ENCODE measurements around the gene TMEM203.
A peak's percentile ranks its signal among the peaks of the same experiment; 100 is the strongest.
"Not testable (repeated sequence)": the region's sequence is repeated elsewhere in the genome, so short reads cannot be mapped to it uniquely, and the experiment has no call there.

TMEM203 gene

DNA sequence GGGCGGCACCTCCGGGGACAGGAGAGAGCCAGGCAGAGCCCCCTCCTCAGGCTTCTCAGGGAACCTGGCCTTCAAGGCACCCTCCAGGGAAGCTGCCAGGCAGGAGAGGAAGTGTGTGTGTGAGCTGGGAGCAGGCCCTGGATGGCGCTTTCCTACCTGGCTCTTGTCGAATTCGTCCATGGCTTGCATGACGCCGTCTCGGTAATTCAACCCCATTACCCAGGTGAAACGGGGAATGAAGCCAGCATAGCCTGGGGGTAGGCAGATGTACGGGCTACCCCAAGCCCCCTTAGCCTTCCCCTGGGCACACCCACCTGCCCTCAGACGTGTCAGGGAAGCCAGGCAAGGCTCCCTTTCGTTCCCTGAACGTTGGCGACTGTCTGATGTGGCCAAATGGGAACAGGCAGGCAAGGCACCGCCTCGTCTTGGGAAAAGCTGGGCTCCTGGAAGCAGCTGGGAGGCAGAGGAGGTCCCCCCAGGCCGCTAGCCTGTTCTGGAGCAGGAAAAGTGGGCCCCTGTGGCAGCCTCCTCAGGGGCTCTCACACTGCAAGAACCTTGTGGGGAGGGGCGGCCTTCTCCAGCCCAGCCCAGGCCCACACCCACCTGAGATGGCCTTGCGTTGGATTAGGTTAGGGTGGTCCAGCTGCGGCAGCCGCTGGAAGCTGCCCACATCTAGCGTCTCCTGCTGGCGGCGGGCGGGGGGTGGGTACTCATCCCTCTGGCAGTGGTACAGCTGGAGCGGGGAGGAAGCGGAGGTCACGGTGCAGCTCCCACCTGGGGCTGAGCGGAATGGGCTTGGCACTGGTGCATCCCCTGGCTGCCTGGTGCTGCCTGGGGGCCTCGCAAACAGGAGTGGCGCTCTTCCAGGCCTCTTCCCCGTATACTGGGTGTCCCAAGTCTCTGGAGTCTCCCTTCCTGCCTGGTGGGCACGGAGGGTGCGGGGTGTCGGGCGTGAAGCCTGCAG is 39.3 kb upstream of the TMEM203 start:
- peak in 1 of 2 donors; percentile 1 for DNase-seq (ENCODE audit: low spot score in 2 of 2)
- ATAC-seq: no peak
- Mint-ChIP-seq H3K36me3 (peaks cover 42% of the 10 kb centered on the region), H3K9me3 (no peaks in the 10 kb centered on the region), H3K4me1 (peaks cover 33% of the 10 kb centered on the region), H3K4me3 (no peak overlapping the region), H3K27ac (peak overlapping the region; percentile 98)

DNA sequence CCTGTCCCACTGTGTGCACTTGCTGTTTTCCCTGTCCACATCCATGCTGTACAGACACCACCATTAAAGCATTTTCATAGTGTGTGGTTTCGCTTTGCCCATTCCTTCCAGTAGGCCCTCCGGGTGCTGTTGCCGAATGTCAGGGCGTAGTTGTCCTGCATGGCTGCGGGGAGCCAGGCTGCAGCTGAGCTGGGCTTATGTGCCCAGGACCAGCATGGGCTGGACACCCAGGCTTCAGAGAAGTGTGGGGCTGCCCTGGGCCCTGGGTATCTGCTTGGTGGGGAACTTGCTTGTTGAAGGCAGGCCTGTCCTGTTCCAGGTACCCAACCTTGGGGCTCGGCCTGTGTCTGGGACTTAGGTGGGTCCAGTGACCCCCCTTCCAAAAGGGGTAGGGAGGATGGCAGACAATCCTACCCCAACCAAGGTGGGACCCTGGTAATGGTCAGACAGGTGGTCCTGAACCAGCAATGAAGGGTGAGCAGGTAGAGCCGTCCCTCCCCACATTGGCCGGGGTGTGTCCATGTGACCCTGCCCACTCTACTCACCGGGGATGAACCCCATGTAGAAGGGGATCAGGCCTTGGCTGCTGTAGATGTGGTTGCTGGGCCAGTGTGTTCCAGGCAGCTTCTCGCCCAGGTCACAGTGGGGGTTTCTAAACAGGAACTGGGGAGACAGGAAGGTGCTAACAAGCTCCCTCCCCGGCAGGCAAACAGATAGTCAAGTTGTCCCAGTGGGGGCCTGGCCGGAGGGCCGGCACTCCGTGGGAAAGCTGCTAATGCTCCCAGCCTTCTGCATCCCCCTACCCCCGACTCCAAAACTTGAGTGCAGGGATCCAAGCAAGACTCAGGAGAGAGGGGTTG is 38.4 kb upstream of the TMEM203 start:
- H3K27ac Mint-ChIP-seq: peak overlapping the region; percentile 98
- H3K9me3 Mint-ChIP-seq: no peaks in the 10 kb centered on the region
- peak overlapping the region; percentile 85 for H3K4me3 Mint-ChIP-seq
- H3K4me1 Mint-ChIP-seq: peaks cover 37% of the 10 kb centered on the region
- peaks cover 47% of the 10 kb centered on the region for H3K36me3 Mint-ChIP-seq
- no peak for ATAC-seq
- no peak for DNase-seq (ENCODE audit: low spot score in 2 of 2)

DNA sequence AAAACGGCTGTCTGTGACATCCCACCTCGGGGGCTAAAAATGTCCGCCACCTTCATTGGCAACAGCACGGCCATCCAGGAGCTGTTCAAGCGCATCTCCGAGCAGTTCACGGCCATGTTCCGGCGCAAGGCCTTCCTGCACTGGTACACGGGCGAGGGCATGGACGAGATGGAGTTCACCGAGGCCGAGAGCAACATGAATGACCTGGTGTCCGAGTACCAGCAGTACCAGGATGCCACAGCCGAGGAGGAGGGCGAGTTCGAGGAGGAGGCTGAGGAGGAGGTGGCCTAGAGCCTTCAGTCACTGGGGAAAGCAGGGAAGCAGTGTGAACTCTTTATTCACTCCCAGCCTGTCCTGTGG is 37.8 kb upstream of the TMEM203 start:
- Mint-ChIP-seq H3K36me3 (peaks cover 49% of the 10 kb centered on the region), H3K4me1 (peaks cover 43% of the 10 kb centered on the region), H3K27ac (peak overlapping the region; percentile 98), H3K4me3 (peak overlapping the region; percentile 85)
- not testable (repeated sequence) for ATAC-seq; H3K9me3 Mint-ChIP-seq; DNase-seq (ENCODE audit: low spot score in 2 of 2)

DNA sequence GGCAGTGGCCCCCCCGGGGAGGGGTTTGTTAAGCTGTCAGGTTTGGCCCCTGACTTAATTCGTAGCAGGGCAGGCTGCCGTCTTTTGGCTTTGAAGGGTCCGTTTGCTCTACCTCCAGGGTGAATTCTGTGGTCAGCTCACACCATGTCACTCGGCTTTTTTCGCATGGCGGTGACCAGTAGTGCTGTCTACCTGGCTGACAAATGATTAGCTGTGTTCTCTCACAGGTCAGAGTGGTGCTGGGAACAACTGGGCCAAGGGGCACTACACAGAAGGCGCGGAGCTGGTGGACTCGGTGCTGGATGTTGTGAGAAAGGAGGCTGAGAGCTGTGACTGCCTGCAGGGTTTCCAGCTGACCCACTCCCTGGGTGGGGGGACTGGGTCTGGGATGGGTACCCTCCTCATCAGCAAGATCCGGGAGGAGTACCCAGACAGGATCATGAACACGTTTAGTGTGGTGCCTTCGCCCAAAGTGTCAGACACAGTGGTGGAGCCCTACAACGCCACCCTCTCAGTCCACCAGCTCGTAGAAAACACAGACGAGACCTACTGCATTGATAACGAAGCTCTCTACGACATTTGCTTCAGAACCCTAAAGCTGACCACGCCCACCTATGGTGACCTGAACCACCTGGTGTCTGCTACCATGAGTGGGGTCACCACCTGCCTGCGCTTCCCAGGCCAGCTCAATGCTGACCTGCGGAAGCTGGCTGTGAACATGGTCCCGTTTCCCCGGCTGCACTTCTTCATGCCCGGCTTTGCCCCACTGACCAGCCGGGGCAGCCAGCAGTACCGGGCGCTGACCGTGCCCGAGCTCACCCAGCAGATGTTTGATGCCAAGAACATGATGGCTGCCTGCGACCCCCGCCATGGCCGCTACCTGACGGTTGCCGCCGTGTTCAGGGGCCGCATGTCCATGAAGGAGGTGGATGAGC is 37.1 kb upstream of the TMEM203 start:
- H3K4me1 Mint-ChIP-seq: peaks cover 45% of the 10 kb centered on the region
- no peaks in the 10 kb centered on the region for H3K9me3 Mint-ChIP-seq

DNA sequence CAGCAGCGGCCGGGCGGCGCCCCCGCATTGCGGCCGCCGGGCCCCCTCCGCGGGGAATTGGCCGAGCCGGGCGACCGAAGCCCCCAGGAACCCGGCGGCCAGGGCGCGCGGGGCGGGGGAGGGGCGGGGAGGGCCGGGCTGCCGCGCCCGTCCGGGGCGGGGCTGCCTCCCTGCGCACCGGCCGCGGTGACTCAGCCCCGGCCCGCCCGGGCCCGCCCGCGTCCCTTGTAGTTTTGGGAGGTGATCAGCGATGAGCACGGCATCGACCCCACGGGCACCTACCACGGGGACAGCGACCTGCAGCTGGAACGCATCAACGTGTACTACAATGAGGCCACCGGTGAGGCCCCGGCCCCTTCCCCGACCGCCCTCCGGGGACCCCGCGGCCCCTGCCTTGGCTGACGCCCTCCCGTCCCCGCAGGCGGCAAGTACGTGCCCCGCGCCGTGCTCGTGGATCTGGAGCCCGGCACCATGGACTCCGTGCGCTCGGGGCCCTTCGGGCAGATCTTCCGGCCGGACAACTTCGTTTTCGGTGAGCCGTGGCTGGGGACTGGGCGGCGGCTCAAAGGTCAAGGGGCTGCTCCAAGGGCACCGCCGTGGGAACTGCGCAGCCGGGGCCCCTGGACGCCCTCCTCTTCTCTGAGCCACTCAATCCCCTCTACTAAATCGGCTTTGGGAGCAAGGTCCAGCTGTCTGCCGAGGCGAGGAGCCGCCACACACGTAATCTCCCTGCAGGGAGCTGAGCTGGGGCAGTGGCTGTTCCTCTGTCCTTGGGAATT is 36.2 kb upstream of the TMEM203 start:
- ATAC-seq: peak; percentile 46
- peak; percentile 64 to 84 for DNase-seq (ENCODE audit: low spot score in 2 of 2)
- Mint-ChIP-seq H3K4me1 (peaks cover 45% of the 10 kb centered on the region), H3K27ac (peak overlapping the region; percentile 98), H3K4me3 (peak overlapping the region; percentile 85), H3K36me3 (peaks cover 49% of the 10 kb centered on the region), H3K9me3 (no peaks in the 10 kb centered on the region)

More for the DNA sequence above, 37.1 kb upstream of the TMEM203 start:
- peaks cover 49% of the 10 kb centered on the region for H3K36me3 Mint-ChIP-seq
- DNase-seq (ENCODE audit: low spot score in 2 of 2) (no peak), ATAC-seq (no peak)
- H3K4me3 Mint-ChIP-seq: peak overlapping the region; percentile 85
- peak overlapping the region; percentile 98 for H3K27ac Mint-ChIP-seq

DNA sequence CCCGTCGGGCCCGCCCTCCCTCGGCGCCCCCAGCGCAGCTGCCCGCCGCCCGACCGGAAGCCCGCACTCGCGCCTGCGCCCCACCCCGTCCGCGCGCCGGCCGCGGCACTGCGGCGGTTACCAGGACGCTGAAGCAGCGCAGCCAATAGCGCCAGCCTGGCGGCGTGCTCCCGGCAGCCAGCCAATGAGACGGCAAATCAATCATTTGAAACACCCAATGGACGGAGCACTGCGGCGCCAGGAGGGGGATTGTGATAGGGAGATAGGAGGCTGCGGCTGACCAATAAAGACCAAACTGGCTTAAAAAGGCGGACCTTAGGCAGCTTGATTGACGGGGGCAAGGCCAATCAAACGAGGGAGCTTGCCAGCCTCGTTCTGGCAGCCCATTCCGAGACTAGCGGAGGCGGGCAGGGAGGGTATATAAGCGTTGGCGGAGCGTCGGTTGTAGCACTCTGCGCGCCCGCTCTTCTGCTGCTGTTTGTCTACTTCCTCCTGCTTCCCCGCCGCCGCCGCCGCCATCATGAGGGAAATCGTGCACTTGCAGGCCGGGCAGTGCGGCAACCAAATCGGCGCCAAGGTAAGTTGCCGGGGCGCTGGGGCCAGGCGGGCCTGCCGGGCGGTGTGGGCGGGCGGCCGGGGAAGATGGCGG is 35.5 kb upstream of the TMEM203 start, which contains the start of gene TUBB4B:
Gene TUBB4B (plus strand): TSS at position 447 of the 649 bp plus-strand sequence. CDS start 74 bp downstream, at position 521.
- H3K36me3 Mint-ChIP-seq: peaks cover 49% of the 10 kb centered on the region
- H3K27ac Mint-ChIP-seq: peak within 1 kb of the TSS; percentile 98
- peak; percentile 90 to 97 for DNase-seq (ENCODE audit: low spot score in 2 of 2)
- H3K4me3 Mint-ChIP-seq: peak within 1 kb of the TSS; percentile 85
- H3K9me3 Mint-ChIP-seq: no peaks in the 10 kb centered on the region
- peak; percentile 87 for ATAC-seq
- peaks cover 45% of the 10 kb centered on the region for H3K4me1 Mint-ChIP-seq

DNA sequence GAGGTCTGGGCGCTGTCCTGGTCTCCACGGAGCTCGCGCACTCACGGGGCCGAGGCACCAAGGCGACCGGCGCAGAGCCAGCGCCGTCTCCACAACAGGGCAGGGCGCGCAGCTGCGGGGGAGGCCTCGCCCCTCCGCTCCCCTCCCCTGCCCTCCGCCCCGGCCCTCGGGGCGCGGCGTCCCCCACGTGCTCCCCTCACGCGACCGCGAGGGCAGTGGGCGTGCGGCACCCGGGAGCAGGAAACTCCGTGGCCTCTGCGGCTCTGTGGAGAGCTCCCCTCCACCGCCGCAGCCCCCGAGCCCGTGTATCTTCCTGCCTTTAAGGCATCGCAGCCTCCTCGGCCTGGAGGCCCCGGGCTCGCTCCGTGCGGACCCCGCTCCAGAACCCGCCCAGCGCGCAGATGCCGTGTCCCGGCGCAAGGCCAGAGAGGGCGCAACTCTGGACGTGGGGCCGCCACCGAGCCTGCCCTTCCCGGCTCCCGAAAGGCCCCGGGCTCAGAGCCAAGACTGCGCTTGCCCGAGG is 34.9 kb upstream of the TMEM203 start:
- Mint-ChIP-seq H3K9me3 (no peaks in the 10 kb centered on the region), H3K4me3 (peak overlapping the region; percentile 85), H3K4me1 (peaks cover 45% of the 10 kb centered on the region), H3K27ac (peak overlapping the region; percentile 98), H3K36me3 (peaks cover 49% of the 10 kb centered on the region)
- DNase-seq (ENCODE audit: low spot score in 2 of 2) (no peak), ATAC-seq (peak; percentile 46)

DNA sequence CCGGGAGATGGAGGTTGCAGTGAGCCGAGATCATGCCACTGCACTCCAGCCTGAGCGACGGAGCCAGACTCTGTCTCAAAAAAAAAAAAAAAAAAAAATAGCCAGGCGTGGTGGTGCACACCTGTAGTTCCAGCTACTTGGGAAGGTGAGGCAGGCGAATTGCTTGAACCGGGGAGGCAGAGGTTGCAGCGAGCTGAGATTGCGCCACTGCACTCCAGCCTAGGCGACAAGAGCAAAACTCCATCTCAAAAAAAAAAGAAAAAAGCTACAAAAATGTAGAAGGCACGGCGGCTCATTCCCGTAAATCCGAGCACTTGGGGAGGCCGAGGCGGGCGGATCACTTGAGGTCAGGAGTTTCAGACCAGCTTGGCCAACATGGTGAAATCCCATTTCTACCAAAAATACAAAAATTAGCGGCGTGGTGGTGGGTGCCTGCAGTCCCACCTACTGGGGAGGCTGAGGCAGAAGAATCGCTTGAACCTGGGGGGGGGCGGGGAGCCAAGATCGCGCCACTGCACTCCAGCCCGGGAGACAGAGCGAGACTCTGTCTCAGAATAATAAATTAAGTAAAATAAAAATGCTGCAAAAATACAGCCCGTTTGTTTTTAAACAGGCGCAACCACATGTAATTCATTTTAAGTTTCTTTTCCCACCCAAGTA is 34.2 kb upstream of the TMEM203 start:
- H3K4me3 Mint-ChIP-seq: peak overlapping the region; percentile 85
- H3K4me1 Mint-ChIP-seq: peaks cover 45% of the 10 kb centered on the region
- H3K36me3 Mint-ChIP-seq: peaks cover 48% of the 10 kb centered on the region
- not testable (repeated sequence) for ATAC-seq; DNase-seq (ENCODE audit: low spot score in 2 of 2); H3K9me3 Mint-ChIP-seq; H3K27ac Mint-ChIP-seq

DNA sequence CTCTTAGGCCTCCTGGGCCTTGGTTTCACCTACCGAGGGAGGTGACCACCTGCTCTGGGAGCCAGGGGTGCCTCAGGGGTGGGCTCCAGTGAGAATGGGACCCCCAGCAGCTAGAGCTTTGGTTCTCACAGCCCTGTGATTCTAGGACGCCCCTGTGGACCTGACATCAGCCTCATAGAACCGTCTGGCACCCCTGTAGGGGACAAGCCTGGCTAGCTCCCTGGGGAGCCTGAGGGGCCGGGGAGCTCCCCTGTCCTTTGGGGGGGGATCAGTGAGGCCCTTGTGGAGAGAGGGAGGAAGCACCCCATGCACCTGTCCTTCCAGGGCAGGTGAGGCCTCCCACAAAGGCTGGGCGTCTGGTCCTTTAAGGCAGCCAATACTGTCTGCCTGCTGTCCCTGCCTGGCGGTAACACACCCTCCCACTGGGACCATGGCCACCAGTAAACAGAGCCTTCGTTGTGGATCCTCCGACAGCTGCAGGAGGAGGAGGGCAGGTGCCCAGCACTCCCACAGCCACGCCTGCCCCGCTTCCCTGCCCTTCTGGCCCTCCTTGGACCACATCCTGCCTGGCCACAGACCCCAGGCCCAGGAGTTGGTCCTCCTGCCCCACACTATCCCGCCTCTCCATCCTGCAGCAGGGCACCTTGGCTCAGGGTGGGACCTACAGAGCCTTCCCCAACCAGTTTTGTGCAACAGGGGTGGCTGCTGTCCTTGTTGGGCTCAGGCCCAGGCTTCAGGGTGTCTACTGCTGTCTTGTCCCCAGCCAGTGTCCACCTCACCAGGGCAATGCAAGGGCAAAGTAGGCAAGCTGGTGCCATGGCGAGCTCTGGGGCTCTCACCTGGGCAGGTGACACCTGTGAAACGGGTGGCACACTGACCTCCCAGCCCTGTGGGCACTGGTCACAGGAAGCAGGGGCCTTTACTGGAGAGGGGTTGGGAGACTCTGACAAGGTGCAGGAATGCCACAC is 32.6 kb upstream of the TMEM203 start:
- Mint-ChIP-seq H3K4me3 (peak overlapping the region; percentile 85), H3K9me3 (no peaks in the 10 kb centered on the region), H3K27ac (no peak overlapping the region), H3K36me3 (peaks cover 31% of the 10 kb centered on the region), H3K4me1 (peaks cover 30% of the 10 kb centered on the region)
- no peak for ATAC-seq
- DNase-seq (ENCODE audit: low spot score in 2 of 2): no peak

DNA sequence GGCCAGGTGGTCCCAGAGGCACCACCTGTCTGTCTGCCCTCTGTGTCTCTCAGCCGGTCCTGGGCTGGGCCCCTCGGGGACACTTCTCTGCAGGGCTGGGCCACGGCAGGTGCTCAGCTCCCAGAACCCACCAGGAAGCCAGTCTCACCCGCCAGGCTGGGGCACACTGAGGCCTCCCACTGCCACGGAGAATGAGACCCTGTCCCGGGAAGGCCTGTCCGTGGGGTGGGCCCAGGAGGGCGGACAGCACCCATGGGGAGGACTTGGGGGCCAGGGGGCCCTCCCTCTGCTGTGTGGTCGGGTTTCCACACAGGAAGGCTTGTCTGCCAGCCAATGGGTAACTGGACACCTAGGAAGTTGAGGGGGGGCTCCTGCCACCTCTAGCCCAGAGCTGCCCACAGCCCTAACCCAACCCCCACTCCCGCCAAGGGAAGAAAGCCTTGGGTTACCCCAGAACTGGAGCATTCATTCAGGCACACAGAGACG is 31.5 kb upstream of the TMEM203 start:
- Mint-ChIP-seq H3K36me3 (peaks cover 21% of the 10 kb centered on the region), H3K9me3 (no peaks in the 10 kb centered on the region), H3K4me1 (peaks cover 19% of the 10 kb centered on the region), H3K27ac (no peak overlapping the region), H3K4me3 (peak overlapping the region; percentile 8)
- ATAC-seq (no peak), DNase-seq (ENCODE audit: low spot score in 2 of 2) (no peak)

DNA sequence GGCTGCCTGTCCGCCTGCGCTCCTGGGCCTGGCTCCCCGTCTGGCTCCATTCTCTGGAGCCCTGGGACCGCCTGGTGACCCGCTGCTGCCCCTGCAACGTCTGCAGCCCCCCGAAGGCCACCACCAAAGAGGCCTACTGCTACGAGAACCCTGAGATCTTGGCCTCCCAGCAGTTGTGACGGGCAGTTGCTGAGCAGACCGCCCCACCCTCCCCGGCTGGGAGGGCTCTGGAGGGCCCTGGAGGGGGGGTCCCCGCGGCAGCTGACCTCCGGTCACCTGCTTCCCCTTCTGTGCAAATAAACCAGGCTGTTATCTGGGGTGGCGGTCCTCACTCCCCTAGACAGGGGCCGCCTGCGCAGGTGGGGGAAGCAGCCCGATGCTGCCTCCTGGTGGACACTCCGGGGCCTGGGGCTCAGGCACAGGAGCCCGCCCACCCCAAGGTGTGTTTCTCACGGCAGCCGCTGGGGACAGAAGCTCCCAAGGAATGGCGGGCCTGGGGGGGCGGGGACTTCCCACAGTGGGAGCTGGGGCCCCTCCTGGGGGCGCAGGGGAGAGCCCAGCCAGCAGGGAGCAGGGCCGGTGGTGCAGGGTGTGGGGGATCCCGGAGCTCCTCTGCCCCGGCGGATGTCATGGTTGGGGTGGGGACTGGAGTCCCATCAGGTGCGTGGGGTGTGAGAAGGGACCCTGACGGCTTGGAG is 30.9 kb upstream of the TMEM203 start:
- no peak overlapping the region for H3K27ac Mint-ChIP-seq
- peak; percentile 88 to 95 for DNase-seq (ENCODE audit: low spot score in 2 of 2)
- peak; percentile 36 for ATAC-seq

More for the DNA sequence above, 30.9 kb upstream of the TMEM203 start:
- peaks cover 15% of the 10 kb centered on the region for H3K36me3 Mint-ChIP-seq
- H3K4me1 Mint-ChIP-seq: peaks cover 19% of the 10 kb centered on the region
- no peaks in the 10 kb centered on the region for H3K9me3 Mint-ChIP-seq
- peak overlapping the region; percentile 8 for H3K4me3 Mint-ChIP-seq

All from stimulated activated effector memory CD8-positive, alpha-beta T cell treated with anti-CD3 and anti-CD28 coated beads, Interleukin-12 subunit alpha, Interleukin-12 subunit beta, amount 100 ng/mL, for 72 hours (primary cell).